Measurements from ENCODE around the gene ZNF543.
"Not testable (repeated sequence)": the region's sequence is repeated elsewhere in the genome, so short reads cannot be mapped to it uniquely, and the experiment has no call there.

ZNF543 gene

GRCh38 chr19:57320180-57321084, at the start of gene ZNF543:
Gene ZNF543 (plus strand): TSS chr19:57320472. CDS start chr19:57320854, 382 bp downstream.
- peak; percentile 91 for DNase-seq

GRCh38 chr19:57271280-57271679, 49.0 kb upstream of the ZNF543 start:
- DNase-seq: no peak

GRCh38 chr19:57273014-57273413, 47.3 kb upstream of the ZNF543 start:
- no peak for DNase-seq

- DNase-seq: no peak
These were observed 43.8 kb upstream of the ZNF543 start for GRCh38 chr19:57276430-57276829.

GRCh38 chr19:57278481-57278880, 41.8 kb upstream of the ZNF543 start:
- DNase-seq: not testable (repeated sequence)

GRCh38 chr19:57279418-57280164, 40.7 kb upstream of the ZNF543 start:
- peak; percentile 78 for DNase-seq

- DNase-seq: peak; percentile 96
These were observed 39.9 kb upstream of the ZNF543 start, which contains the start of gene ZNF460 for GRCh38 chr19:57280165-57280961. Gene ZNF460 (plus strand): TSS chr19:57280485. CDS start chr19:57280807, 322 bp downstream.

GRCh38 chr19:57280962-57281400, 39.3 kb upstream of the ZNF543 start:
- peak; percentile 7 for DNase-seq

GRCh38 chr19:57282011-57282643, 38.1 kb upstream of the ZNF543 start:
- no peak for DNase-seq

GRCh38 chr19:57288373-57288772, 31.9 kb upstream of the ZNF543 start:
- DNase-seq: no peak

- DNase-seq: no peak
These were observed 29.3 kb upstream of the ZNF543 start for GRCh38 chr19:57290970-57291369.

GRCh38 chr19:57292547-57292946, 27.7 kb upstream of the ZNF543 start:
- DNase-seq: no peak

GRCh38 chr19:57293719-57294118, 26.6 kb upstream of the ZNF543 start:
- DNase-seq: no peak

GRCh38 chr19:57302020-57302465, 18.2 kb upstream of the ZNF543 start:
- DNase-seq: no peak

- no peak for DNase-seq
These were observed 17.4 kb upstream of the ZNF543 start for GRCh38 chr19:57302727-57303401.

- DNase-seq: no peak
These were observed 15.2 kb upstream of the ZNF543 start for GRCh38 chr19:57305056-57305455.

GRCh38 chr19:57308514-57308913, 11.8 kb upstream of the ZNF543 start:
- DNase-seq: no peak

- DNase-seq: no peak
These were observed 9.5 kb upstream of the ZNF543 start for GRCh38 chr19:57310792-57311191.

GRCh38 chr19:57314146-57314545, 6.1 kb upstream of the ZNF543 start:
- no peak for DNase-seq

GRCh38 chr19:57317503-57317902, 2.8 kb upstream of the ZNF543 start:
- no peak for DNase-seq

- no peak for DNase-seq
These were observed 448 bp upstream of the ZNF543 start for GRCh38 chr19:57319869-57320179.

- no peak for DNase-seq
These were observed 844 bp downstream of the ZNF543 start for GRCh38 chr19:57321116-57321515.

Measured in CD4-positive, alpha-beta T cell treated with Interleukin-17A for 4 hours (primary cell).